ENCODE measurements around the gene XRCC4. TPM values are rescaled to one million over a fixed set of nuclear protein-coding genes. Genes with fewer than 3 reads are reported as not detected.

Gene XRCC4
- total RNA-seq, 3 donors from 2014 or later: 8.8 to 10.8 (median 10.4) TPM

- no peak for DNase-seq (ENCODE audit: low spot score in 2 of 2)
- intact Hi-C loops (cut with DNase I; ENCODE audit: low total_unique reads): no loop called here
- Histone ChIP-seq H3K27ac (peak overlapping the region in 1 of 2 donors; percentile 62), H3K9me3 (no peaks in the 10 kb centered on the region), H3K36me3 (no peaks in the 10 kb centered on the region), H3K4me3 (no peak overlapping the region), H3K27me3 (no peaks in the 10 kb centered on the region), H3K4me1 (no peaks in the 10 kb centered on the region)
- TF ChIP-seq POLR2A (IDR thresholded peaks at IDR 0.05) (no peak), POLR2AphosphoS5 (IDR thresholded peaks at IDR 0.05) (no peak), CTCF (IDR thresholded peaks at IDR 0.05) (no peak)
Measured at GRCh38 chr5:83375049-83375745, 297.9 kb downstream of the XRCC4 start.

- TF ChIP-seq POLR2A (IDR thresholded peaks at IDR 0.05) (no peak), POLR2AphosphoS5 (IDR thresholded peaks at IDR 0.05) (no peak), CTCF (IDR thresholded peaks at IDR 0.05) (no peak)
- peak overlapping the region in 1 of 2 donors; percentile 52 for H3K27ac ChIP-seq
Measured at GRCh38 chr5:83376461-83376860, 299.1 kb downstream of the XRCC4 start.

GRCh38 chr5:83377131-83377865 lies 300.0 kb downstream of the XRCC4 start:
- no peaks in the 10 kb centered on the region for H3K27me3 ChIP-seq
- intact Hi-C loops (cut with DNase I; ENCODE audit: low total_unique reads): no loop called here
- H3K27ac ChIP-seq: peak overlapping the region; percentile 23 to 65
- no peaks in the 10 kb centered on the region for H3K4me1 ChIP-seq
- H3K4me3 ChIP-seq: no peak overlapping the region
- TF ChIP-seq CTCF (IDR thresholded peaks at IDR 0.05): no peak
- TF ChIP-seq POLR2AphosphoS5 (IDR thresholded peaks at IDR 0.05): no peak
- DNase-seq (ENCODE audit: low spot score in 2 of 2): no peak
- no peaks in the 10 kb centered on the region for H3K9me3 ChIP-seq
- H3K36me3 ChIP-seq: no peaks in the 10 kb centered on the region

More at GRCh38 chr5:83376461-83376860, 299.1 kb downstream of the XRCC4 start:
- intact Hi-C loops (cut with DNase I; ENCODE audit: low total_unique reads): no loop called here
- Histone ChIP-seq H3K36me3 (no peaks in the 10 kb centered on the region), H3K9me3 (no peaks in the 10 kb centered on the region), H3K27me3 (no peaks in the 10 kb centered on the region), H3K4me1 (no peaks in the 10 kb centered on the region), H3K4me3 (no peak overlapping the region)
- no peak for DNase-seq (ENCODE audit: low spot score in 2 of 2)

GRCh38 chr5:83378624-83379289 lies 301.4 kb downstream of the XRCC4 start:
- intact Hi-C loops (cut with DNase I; ENCODE audit: low total_unique reads): no loop called here
- Histone ChIP-seq H3K27me3 (no peaks in the 10 kb centered on the region), H3K4me3 (no peak overlapping the region), H3K4me1 (no peaks in the 10 kb centered on the region), H3K9me3 (no peaks in the 10 kb centered on the region), H3K27ac (no peak overlapping the region), H3K36me3 (no peaks in the 10 kb centered on the region)
- DNase-seq (ENCODE audit: low spot score in 2 of 2): no peak
- TF ChIP-seq POLR2A (IDR thresholded peaks at IDR 0.05): no peak
- TF ChIP-seq CTCF (IDR thresholded peaks at IDR 0.05): no peak
- TF ChIP-seq POLR2AphosphoS5 (IDR thresholded peaks at IDR 0.05): no peak

GRCh38 chr5:83385812-83386211 lies 308.5 kb downstream of the XRCC4 start:
- no peak for DNase-seq (ENCODE audit: low spot score in 2 of 2)
- intact Hi-C loops (cut with DNase I; ENCODE audit: low total_unique reads): no loop called here
- Histone ChIP-seq H3K27me3 (no peaks in the 10 kb centered on the region), H3K4me1 (no peaks in the 10 kb centered on the region), H3K36me3 (no peaks in the 10 kb centered on the region), H3K4me3 (no peak overlapping the region), H3K9me3 (no peaks in the 10 kb centered on the region), H3K27ac (no peak overlapping the region)
- TF ChIP-seq POLR2A (IDR thresholded peaks at IDR 0.05): no peak
- no peak for TF ChIP-seq POLR2AphosphoS5 (IDR thresholded peaks at IDR 0.05)
- TF ChIP-seq CTCF (IDR thresholded peaks at IDR 0.05): no peak

Measured in breast epithelium (tissue), 4 donors.